Cardiac muscle cell (in vitro differentiated cells and primary cell): Measurements from ENCODE around the gene GPR135. TPM values are rescaled to one million over a fixed set of nuclear protein-coding genes. Genes with fewer than 3 reads are reported as not detected.

Experiments used
- DNase-seq, 2 donors: peaks; one replicate each; pipeline versions ENCODE4 v3.0.0 to v3.0.0-alpha.2; 2010 to 2017; ENCODE audit warnings: low read depth in 1 of 2, low spot score in 1 of 2
- H3K27ac ChIP-seq: fragments of 200-600 bp; sonication (generic); 2 replicates; pipeline ENCODE4 v1.5.1; 2016
- H3K27me3 ChIP-seq: fragments of 200-600 bp; sonication (generic); 2 replicates; pipeline ENCODE4 v1.6.0; 2016; ENCODE audit warnings: control low read depth
- H3K36me3 ChIP-seq: fragments of 200-600 bp; sonication (generic); 2 replicates; pipeline ENCODE4 v1.5.1; 2016; ENCODE audit warnings: control low read depth
- H3K4me1 ChIP-seq: fragments of 200-600 bp; sonication (generic); 2 replicates; pipeline ENCODE4 v1.8.1; 2017; ENCODE audit warnings: low read depth, mild to moderate bottlenecking, mixed run types
- H3K4me3 ChIP-seq: fragments of 200-600 bp; sonication (generic); 2 replicates; pipeline ENCODE4 v1.5.1; 2016; ENCODE audit warnings: mild to moderate bottlenecking
- H3K9me3 ChIP-seq: fragments of 200-600 bp; sonication (generic); 2 replicates; pipeline ENCODE4 v1.5.1; 2017; ENCODE audit warnings: low read depth, mild to moderate bottlenecking, control low read depth
- polyA plus RNA-seq: library from polyadenylated mRNA; unstranded; fragments of >200 nt; fragmentation: Nextera tagmentation; extraction: Ambion mirVana; gene quantifications from 2 replicates; pipeline ENCODE4 v1.2.1, GENCODE V29; 2016
- total RNA-seq: library from RNA; depleted of rRNA; stranded (reverse); fragments of >200 nt; gene quantifications from 2 replicates; pipeline ENCODE4 v1.2.3, GENCODE V29; 2016
- TF ChIP-seq, protein P1 (sequence below): IDR thresholded peaks from 2 replicates; pipeline ENCODE4 v1.5.1; 2012; ENCODE audit warnings: low read depth, mild to moderate bottlenecking, low read length

GPR135 gene
- total and polyA plus RNA-seq, 2 experiments from 2014 or later: 4.0 to 11.0 TPM

- no peaks in the 10 kb centered on the region for H3K9me3 ChIP-seq
- H3K27ac ChIP-seq: no peak overlapping the region
- H3K27me3 ChIP-seq: no peaks in the 10 kb centered on the region
- H3K4me1 ChIP-seq: no peaks in the 10 kb centered on the region
- DNase-seq: no peak
- H3K36me3 ChIP-seq: peaks cover 47% of the 10 kb centered on the region
- H3K4me3 ChIP-seq: no peak overlapping the region
- TF ChIP-seq, protein P1, sequence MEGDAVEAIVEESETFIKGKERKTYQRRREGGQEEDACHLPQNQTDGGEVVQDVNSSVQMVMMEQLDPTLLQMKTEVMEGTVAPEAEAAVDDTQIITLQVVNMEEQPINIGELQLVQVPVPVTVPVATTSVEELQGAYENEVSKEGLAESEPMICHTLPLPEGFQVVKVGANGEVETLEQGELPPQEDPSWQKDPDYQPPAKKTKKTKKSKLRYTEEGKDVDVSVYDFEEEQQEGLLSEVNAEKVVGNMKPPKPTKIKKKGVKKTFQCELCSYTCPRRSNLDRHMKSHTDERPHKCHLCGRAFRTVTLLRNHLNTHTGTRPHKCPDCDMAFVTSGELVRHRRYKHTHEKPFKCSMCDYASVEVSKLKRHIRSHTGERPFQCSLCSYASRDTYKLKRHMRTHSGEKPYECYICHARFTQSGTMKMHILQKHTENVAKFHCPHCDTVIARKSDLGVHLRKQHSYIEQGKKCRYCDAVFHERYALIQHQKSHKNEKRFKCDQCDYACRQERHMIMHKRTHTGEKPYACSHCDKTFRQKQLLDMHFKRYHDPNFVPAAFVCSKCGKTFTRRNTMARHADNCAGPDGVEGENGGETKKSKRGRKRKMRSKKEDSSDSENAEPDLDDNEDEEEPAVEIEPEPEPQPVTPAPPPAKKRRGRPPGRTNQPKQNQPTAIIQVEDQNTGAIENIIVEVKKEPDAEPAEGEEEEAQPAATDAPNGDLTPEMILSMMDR: no peak
Observed at GRCh38 chr14:59490756-59491155, 25.6 kb upstream of the GPR135 start.

GRCh38 chr14:59484639-59485175, 19.5 kb upstream of the GPR135 start:
- DNase-seq: no peak
- Histone ChIP-seq H3K36me3 (peaks cover 15% of the 10 kb centered on the region), H3K4me1 (peaks cover 12% of the 10 kb centered on the region), H3K27me3 (no peaks in the 10 kb centered on the region), H3K27ac (peak overlapping the region; percentile 89), H3K4me3 (peak overlapping the region; percentile 73), H3K9me3 (no peaks in the 10 kb centered on the region)
- TF ChIP-seq, protein P1: no peak

DNA sequence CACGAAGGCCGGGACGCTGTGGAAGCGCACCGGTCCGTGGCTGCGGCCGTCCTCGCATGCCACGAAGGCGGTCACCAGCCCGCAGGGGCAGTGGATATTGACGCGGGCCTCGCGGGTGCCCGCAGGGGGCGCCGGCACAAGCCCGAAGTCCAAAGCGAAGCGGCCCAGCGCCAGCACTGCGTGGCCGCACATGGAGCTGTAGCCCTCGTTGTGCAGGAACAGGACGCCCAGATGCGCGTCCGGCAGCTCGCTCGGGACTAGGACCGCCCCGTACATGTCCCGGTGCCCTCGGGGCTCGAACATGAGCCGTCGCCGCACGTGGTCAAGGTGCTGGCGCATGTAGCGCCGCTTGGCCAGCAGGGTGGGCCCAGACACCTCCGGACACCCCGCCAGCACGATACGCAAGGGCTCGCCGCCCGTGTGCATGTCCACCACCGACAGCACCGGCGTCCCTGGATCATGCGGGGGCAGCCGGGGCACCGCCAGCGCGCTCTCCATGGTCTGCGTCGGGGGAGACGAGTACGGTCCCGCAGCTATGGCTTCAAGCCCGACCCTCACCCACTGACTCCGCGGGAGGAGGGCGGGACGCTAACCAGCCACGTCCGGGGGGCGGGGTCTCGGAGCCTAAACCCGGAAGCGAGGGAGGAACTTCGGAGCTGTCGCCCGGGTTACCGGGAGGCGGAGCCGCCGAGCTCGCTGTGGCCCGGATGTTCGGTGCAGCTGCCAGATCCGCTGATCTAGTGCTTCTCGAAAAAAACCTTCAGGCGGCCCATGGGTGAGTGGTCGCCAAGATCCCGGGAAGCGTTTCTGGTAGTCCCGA, 18.8 kb upstream of the GPR135 start, which contains the start of the genes JKAMP and L3HYPDH:
TSS of gene JKAMP (plus strand) at position 699 of the 820 bp plus-strand sequence. CDS start at position 772, 73 bp downstream.
TSS of gene L3HYPDH (minus strand) at position 590 of the 820 bp plus-strand sequence. CDS start at position 498, 92 bp downstream.
- TF ChIP-seq, protein P1: peak; percentile 73
- Histone ChIP-seq H3K4me1 (peaks cover 12% of the 10 kb centered on the region), H3K4me3 (peak within 1 kb of the TSS; percentile 73), H3K27ac (peak within 1 kb of the TSS; percentile 89), H3K27me3 (no peaks in the 10 kb centered on the region), H3K36me3 (peaks cover 15% of the 10 kb centered on the region), H3K9me3 (no peaks in the 10 kb centered on the region)
- DNase-seq: peak; percentile 97 to 99

DNA sequence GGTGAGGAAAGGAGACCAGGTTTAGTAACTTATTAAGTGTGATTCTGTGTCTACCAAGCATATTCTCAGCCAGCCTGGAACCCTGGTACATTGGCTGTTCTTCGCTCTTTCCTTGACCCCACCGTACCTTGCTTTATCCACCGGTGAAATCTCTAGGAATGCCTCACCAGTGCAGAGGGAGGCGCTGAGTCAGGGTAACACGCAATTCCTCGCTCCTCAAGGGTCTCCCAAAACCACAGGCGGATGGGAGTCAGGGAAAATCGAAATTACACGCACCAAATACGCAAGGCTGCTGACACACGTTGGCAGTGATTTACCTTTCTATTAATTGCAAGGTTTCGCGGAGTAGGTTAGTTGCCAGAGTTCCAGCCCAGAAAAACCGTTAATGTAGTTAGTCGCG, 18.2 kb upstream of the GPR135 start:
- TF ChIP-seq, protein P1: no peak
- H3K36me3 ChIP-seq: peaks cover 13% of the 10 kb centered on the region
- H3K4me3 ChIP-seq: peak overlapping the region; percentile 73
- DNase-seq: peak in 1 of 2 donors; percentile 65
- no peaks in the 10 kb centered on the region for H3K27me3 ChIP-seq
- no peaks in the 10 kb centered on the region for H3K9me3 ChIP-seq
- H3K27ac ChIP-seq: peak overlapping the region; percentile 89
- H3K4me1 ChIP-seq: peaks cover 12% of the 10 kb centered on the region

- TF ChIP-seq, protein P1: no peak
- peaks cover 11% of the 10 kb centered on the region for H3K36me3 ChIP-seq
- peak overlapping the region; percentile 73 for H3K4me3 ChIP-seq
- peak; percentile 23 to 86 for DNase-seq
- no peaks in the 10 kb centered on the region for H3K27me3 ChIP-seq
- H3K27ac ChIP-seq: peak overlapping the region; percentile 31
- H3K4me1 ChIP-seq: peaks cover 12% of the 10 kb centered on the region
- H3K9me3 ChIP-seq: no peaks in the 10 kb centered on the region
Observed at GRCh38 chr14:59482541-59483331, 17.6 kb upstream of the GPR135 start.
